ENCODE measurements around the gene ARHGAP22. TPM values are rescaled to one million over a fixed set of nuclear protein-coding genes. Genes with fewer than 3 reads are reported as not detected.

The ARHGAP22 gene
- total and polyA plus RNA-seq, 2 of the 4 experiments (the other 2 are of a cell fraction): 28.3 to 30.2 TPM

DNA sequence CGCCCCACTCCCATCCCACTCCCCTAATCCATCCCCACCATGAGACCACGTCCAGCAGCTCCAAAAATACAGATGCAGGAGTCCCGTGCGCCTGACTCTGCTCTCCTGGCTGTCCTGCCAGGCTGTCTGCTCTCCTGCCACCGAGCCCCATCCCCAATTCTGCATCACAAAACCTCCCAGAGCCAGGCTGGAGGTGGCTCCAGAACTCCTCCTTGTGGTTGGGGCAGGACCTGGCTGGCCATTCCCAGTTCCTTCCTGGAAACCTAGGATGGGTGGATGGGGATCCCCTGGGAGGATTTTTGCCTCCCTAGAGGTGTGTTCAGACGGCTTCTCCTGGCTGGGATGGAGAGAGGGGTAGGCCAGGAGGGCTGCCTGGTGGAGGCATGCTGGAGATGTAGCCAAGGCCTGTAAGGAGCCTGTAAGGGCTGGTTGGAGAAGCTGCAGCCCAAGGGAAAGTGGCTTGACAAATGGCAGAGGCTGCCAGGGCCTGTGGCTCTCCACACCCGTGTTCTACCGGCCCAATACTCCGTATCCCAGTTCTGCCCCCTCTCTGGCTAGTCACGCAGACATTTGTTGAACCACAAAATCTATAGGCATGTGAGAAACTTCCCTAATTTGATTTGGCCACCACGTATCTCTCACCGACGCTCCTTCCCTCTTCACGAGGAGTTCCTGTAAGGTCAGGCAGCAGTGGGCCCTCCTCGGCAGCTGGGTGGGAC, 99.3 kb downstream of the ARHGAP22 start:
- peaks cover 42% of the 10 kb centered on the region for H3K9me1 ChIP-seq (ENCODE audit: insufficient read depth, low read length)
- H3K56ac ChIP-seq (ENCODE audit: extremely low read depth, insufficient read depth, low read length): no peak overlapping the region
- in situ Hi-C loops (cut with MboI; ENCODE audit: low sequenced_read_pairs): loop anchor here (25.0 kb wide), 2 partner anchors 143 to 293 kb away; no protein-coding TSS in a partner anchor
- H2BK120ac ChIP-seq (ENCODE audit: low read depth, low read length): no peak overlapping the region
- H3K18ac ChIP-seq (ENCODE audit: low read depth, low read length): no peak overlapping the region
- H4K8ac ChIP-seq (ENCODE audit: low read depth in 2 of 2, low read length in 2 of 2): no peak overlapping the region
- peak overlapping the region; percentile 4; the same call in 1 of the 2 replicates for H3K4ac ChIP-seq (ENCODE audit: low read depth, low read length)
- H4K20me1 ChIP-seq (ENCODE audit: insufficient read depth, low read length): peaks cover 56% of the 10 kb centered on the region
- H4K91ac ChIP-seq (ENCODE audit: insufficient read depth, low read depth, low read length): no peak overlapping the region
- no peaks in the 10 kb centered on the region for H3K9me3 ChIP-seq (ENCODE audit: control insufficient read depth, insufficient read depth, low read length)
- H2BK20ac ChIP-seq (ENCODE audit: low read depth, low read length): no peak overlapping the region
- H3K9ac ChIP-seq (ENCODE audit: low read depth, low read length): no peak overlapping the region
- no peak overlapping the region for H2BK5ac ChIP-seq (ENCODE audit: low read depth, low read length, poor library complexity, severe bottlenecking)
- 90% methylated on average over 10 of the region's 15 CpGs; no CpG with 5 or more reads in 1 of the 2 experiments for WGBS, 2 experiments (ENCODE audit: extremely low coverage in 2 of 2, insufficient read length in 1 of 2)
- H3K4me1 ChIP-seq (ENCODE audit: control insufficient read depth, insufficient read depth, low read length): peaks cover 14% of the 10 kb centered on the region
- H3K27ac ChIP-seq (ENCODE audit: insufficient read depth, low read length): no peak overlapping the region
- ATAC-seq (ENCODE audit: low read depth): no peak
- no peak overlapping the region for H2AFZ ChIP-seq (replicated peaks; ENCODE audit: low read length, poor library complexity)
- H2BK15ac ChIP-seq (ENCODE audit: low read depth, low read length): no peak overlapping the region
- no peak overlapping the region for H3K14ac ChIP-seq (replicated peaks; ENCODE audit: low read depth, low read length)
- no peak overlapping the region for H2AK5ac ChIP-seq (ENCODE audit: low read depth, low read length)
- no peak overlapping the region for H2AK9ac ChIP-seq (replicated peaks; ENCODE audit: low read depth, low read length, poor library complexity)
- no peak overlapping the region for H3K23ac ChIP-seq (ENCODE audit: low read depth, low read length)
- DNase-seq: no peak
- intact Hi-C loops (cut with micrococcal nuclease): loop anchor here (1.0 kb wide), 1 partner anchor 141 kb away; no protein-coding TSS in a partner anchor
- no peak overlapping the region for H3K4me3 ChIP-seq (ENCODE audit: insufficient read depth, low read depth, low read length)
- ChIA-PET CTCF (no interaction called here), POLR2A (ENCODE audit: unreplicated experiment) (no interaction called here)
- H3K27me3 ChIP-seq (ENCODE audit: control insufficient read depth, insufficient read depth, low read length): no peaks in the 10 kb centered on the region
- no peak overlapping the region for H4K5ac ChIP-seq (ENCODE audit: low read depth, low read length)
- no peak overlapping the region for H3K4me2 ChIP-seq (ENCODE audit: low read depth, low read length)
- dilution Hi-C loops (cut with HindIII; ENCODE audit: low sequenced_read_pairs, unreplicated experiment): no loop called here
- BruUV-seq (replicated peaks): no TSS peak
- no peaks in the 10 kb centered on the region for H3K36me3 ChIP-seq (ENCODE audit: control insufficient read depth, insufficient read depth, low read length)
- peaks cover 51 to 95% of the 10 kb centered on the region in 2 experiments for H3K79me1 ChIP-seq (ENCODE audit: low read depth in 1 of 2, low read length in 2 of 2)
- TF ChIP-seq, protein P1, sequence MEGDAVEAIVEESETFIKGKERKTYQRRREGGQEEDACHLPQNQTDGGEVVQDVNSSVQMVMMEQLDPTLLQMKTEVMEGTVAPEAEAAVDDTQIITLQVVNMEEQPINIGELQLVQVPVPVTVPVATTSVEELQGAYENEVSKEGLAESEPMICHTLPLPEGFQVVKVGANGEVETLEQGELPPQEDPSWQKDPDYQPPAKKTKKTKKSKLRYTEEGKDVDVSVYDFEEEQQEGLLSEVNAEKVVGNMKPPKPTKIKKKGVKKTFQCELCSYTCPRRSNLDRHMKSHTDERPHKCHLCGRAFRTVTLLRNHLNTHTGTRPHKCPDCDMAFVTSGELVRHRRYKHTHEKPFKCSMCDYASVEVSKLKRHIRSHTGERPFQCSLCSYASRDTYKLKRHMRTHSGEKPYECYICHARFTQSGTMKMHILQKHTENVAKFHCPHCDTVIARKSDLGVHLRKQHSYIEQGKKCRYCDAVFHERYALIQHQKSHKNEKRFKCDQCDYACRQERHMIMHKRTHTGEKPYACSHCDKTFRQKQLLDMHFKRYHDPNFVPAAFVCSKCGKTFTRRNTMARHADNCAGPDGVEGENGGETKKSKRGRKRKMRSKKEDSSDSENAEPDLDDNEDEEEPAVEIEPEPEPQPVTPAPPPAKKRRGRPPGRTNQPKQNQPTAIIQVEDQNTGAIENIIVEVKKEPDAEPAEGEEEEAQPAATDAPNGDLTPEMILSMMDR (conservative IDR thresholded peaks at IDR 0.05; ENCODE audit: low read depth, low read length): peak; percentile 17; the same call in 1 of the 2 replicates
- no peak for TF ChIP-seq POLR2A (IDR thresholded peaks at IDR 0.05; ENCODE audit: low read depth, low read length)

Measured in IMR-90 (cell line).